Dendritic cell treated with granulocyte-macrophage colony-stimulating factor and Interleukin-4, amounts not matched to agents 40 ng/mL and 50 ng/mL, for 4 days (primary cell): Measurements from ENCODE around the gene ITGA5.

ENCODE experiments used
- H3K27ac Mint-ChIP-seq: one replicate; pipeline ENCODE4 v1.8.0; 2022; ENCODE audit warnings: mild to moderate bottlenecking, mixed read lengths
- H3K27me3 Mint-ChIP-seq: one replicate; pipeline ENCODE4 v1.8.0; 2022; ENCODE audit warnings: mild to moderate bottlenecking, mixed read lengths
- H3K36me3 Mint-ChIP-seq: one replicate; pipeline ENCODE4 v1.8.0; 2022; ENCODE audit warnings: low read depth, mixed read lengths
- H3K4me1 Mint-ChIP-seq: one replicate; pipeline ENCODE4 v1.8.0; 2022; ENCODE audit warnings: low read depth, mixed read lengths
- H3K4me3 Mint-ChIP-seq: one replicate; pipeline ENCODE4 v1.8.0; 2022; ENCODE audit warnings: mild to moderate bottlenecking, moderate library complexity, mixed read lengths
- H3K9me3 Mint-ChIP-seq: one replicate; pipeline ENCODE4 v1.8.0; 2022; ENCODE audit warnings: mixed read lengths
- intact Hi-C: fragments of 100-400 bp; cut with micrococcal nuclease; formaldehyde crosslinking; loops from one replicate; pipeline ENCODE4 v1.15.0; 2022

The ITGA5 gene

DNA sequence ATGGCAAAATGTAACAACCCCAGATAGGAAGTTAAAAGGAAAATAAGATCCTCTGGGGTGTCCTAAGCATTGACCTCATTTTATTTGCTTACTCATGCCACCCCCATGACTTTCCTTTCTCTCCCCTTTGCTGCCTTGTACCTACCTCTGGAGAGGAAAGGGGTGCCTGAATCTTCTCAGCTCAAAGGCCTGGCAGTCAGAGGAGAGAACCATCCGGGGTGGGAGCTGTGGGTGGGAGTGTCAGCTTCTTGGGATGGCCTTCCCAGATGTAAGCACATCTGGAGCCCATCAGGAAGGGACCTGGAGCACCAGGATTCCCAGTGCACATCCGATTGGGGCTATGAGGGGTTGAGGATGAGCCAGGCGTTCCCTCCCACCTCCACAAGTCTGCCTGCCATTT is 5.2 kb upstream of the ITGA5 start:
- Mint-ChIP-seq H3K4me1 (peaks cover 89% of the 10 kb centered on the region), H3K36me3 (no peaks in the 10 kb centered on the region), H3K27ac (no peak overlapping the region), H3K27me3 (peaks cover 3% of the 10 kb centered on the region), H3K9me3 (no peaks in the 10 kb centered on the region), H3K4me3 (no peak overlapping the region)
- intact Hi-C loops: no loop called here

- peaks cover 84% of the 10 kb centered on the region for H3K4me1 Mint-ChIP-seq
- peaks cover 4% of the 10 kb centered on the region for H3K36me3 Mint-ChIP-seq
- H3K27me3 Mint-ChIP-seq: peaks cover 3% of the 10 kb centered on the region
- peak overlapping the region; percentile 54 for H3K27ac Mint-ChIP-seq
- H3K4me3 Mint-ChIP-seq: no peak overlapping the region
- intact Hi-C loops: no loop called here
- no peaks in the 10 kb centered on the region for H3K9me3 Mint-ChIP-seq
Observed at GRCh38 chr12:54423816-54424150, 4.7 kb upstream of the ITGA5 start.

DNA sequence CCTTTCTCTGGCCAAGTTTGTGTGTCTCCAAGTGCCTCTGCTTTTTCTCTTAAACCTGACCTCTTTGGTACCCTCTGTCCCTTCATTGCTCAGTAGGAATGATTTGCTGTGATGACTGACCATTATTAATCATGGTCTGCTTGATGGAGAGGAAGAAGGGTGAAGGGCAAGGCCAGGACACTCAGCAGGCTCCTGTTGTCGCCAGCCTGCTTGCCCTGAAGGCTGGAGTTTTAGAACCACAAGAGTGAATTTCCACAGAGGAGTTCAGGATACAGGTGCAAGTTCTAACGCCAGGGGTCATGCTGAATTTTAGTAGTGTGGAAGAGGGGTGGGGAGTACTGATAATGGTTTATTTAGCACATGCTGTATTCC is 2.8 kb upstream of the ITGA5 start:
- H3K4me3 Mint-ChIP-seq: no peak overlapping the region
- H3K27ac Mint-ChIP-seq: peak overlapping the region; percentile 61
- H3K27me3 Mint-ChIP-seq: peaks cover 3% of the 10 kb centered on the region
- intact Hi-C loops: no loop called here
- no peaks in the 10 kb centered on the region for H3K9me3 Mint-ChIP-seq
- peaks cover 77% of the 10 kb centered on the region for H3K4me1 Mint-ChIP-seq
- peaks cover 20% of the 10 kb centered on the region for H3K36me3 Mint-ChIP-seq

GRCh38 chr12:54421175-54421878 is 2.3 kb upstream of the ITGA5 start:
- H3K4me3 Mint-ChIP-seq: no peak overlapping the region
- peak overlapping the region; percentile 61 for H3K27ac Mint-ChIP-seq
- H3K36me3 Mint-ChIP-seq: peaks cover 24% of the 10 kb centered on the region
- no peaks in the 10 kb centered on the region for H3K9me3 Mint-ChIP-seq
- H3K27me3 Mint-ChIP-seq: peaks cover 3% of the 10 kb centered on the region
- intact Hi-C loops: no loop called here
- H3K4me1 Mint-ChIP-seq: peaks cover 77% of the 10 kb centered on the region

- intact Hi-C loops: no loop called here
- Mint-ChIP-seq H3K4me1 (peaks cover 77% of the 10 kb centered on the region), H3K9me3 (no peaks in the 10 kb centered on the region), H3K27me3 (peaks cover 3% of the 10 kb centered on the region), H3K27ac (peak overlapping the region; percentile 61), H3K4me3 (no peak overlapping the region), H3K36me3 (peaks cover 24% of the 10 kb centered on the region)
Observed at GRCh38 chr12:54420766-54421144, 1.7 kb upstream of the ITGA5 start.

DNA sequence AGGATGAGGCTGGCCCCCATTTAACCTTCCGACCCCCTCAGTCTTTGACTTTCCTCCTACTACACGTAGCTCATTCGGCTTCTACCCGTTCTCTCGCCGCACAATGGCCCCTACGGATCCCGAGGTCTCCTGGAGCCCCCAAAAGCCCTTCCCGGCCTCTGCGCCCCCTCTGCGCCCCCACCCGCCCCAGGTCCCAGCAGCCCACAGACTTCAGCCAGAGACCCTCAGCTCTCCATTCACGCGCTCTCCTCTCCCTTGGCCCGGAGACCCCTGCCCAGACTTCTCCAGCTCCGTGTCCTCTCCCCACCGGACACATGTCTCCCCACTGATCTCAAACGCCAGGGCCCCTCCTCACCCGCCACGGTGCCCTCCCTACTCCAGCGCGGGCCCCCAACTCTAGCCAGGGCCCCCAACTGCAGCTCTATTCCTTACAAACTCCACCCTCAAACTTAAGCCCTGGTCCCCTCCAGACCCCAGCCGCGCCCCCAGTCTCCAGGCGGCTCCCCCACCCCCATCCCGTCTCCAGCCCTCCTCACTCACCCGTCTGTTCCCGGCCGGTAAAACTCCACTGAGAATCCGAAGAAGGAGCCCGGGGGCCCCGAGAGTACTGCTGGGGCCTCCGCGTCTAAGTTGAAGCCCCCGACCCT is 502 bp downstream of the ITGA5 start:
- Mint-ChIP-seq H3K36me3 (peaks cover 34% of the 10 kb centered on the region), H3K4me1 (peaks cover 81% of the 10 kb centered on the region), H3K27me3 (no peaks in the 10 kb centered on the region), H3K27ac (peak overlapping the region; percentile 90), H3K4me3 (peak overlapping the region; percentile 97), H3K9me3 (no peaks in the 10 kb centered on the region)
- intact Hi-C loops: no loop called here

- peak overlapping the region; percentile 97 for H3K4me3 Mint-ChIP-seq
- H3K4me1 Mint-ChIP-seq: peaks cover 81% of the 10 kb centered on the region
- intact Hi-C loops: no loop called here
- no peaks in the 10 kb centered on the region for H3K9me3 Mint-ChIP-seq
- H3K36me3 Mint-ChIP-seq: peaks cover 37% of the 10 kb centered on the region
- H3K27me3 Mint-ChIP-seq: no peaks in the 10 kb centered on the region
- peak overlapping the region; percentile 90 for H3K27ac Mint-ChIP-seq
Observed at GRCh38 chr12:54417712-54418440, 1.2 kb downstream of the ITGA5 start.

DNA sequence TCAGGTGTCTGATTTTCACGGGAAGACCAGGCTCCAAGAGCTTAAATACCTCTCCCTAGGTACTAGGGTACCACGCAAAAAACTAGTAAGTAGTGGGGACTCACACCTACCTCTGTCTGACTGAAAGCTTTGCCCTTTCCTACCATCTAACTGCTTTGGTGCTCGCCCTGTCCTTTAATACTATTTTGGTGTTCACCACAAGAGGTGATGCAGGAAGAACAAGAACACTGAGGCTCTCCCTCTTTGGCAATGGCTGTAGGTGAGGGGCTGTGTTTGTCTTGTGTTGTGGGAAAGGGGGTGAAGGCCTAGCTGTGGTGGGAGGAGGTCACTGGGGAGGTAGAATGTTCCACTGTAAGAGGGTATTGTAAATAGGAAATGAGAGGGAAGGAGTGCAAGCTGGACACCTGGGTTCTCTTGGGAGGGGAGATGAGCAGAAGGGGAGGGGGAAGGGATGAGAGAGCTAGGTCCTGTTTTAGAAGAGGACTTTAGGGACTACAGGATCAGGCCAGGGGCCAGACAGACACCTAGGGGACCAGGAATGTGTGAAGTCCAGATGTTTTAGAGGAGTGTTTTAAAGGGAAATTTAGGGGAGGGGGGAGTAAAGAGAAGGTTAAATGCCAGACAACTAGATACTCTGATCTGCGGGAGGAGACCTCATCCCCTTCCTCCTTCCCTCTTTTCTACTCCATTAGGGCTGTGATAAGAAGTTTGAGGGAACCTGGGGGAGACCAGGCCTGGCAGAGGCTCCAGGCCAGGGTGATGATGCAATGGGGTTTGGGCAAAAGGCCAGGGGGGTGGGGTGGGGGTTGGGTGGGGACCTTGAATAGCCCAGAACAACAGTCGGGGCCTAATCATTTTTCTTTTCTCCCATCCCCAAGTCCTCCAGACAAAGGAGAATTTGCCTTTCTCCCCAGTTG is 2.1 kb downstream of the ITGA5 start:
- Mint-ChIP-seq H3K27ac (peak overlapping the region; percentile 90), H3K9me3 (no peaks in the 10 kb centered on the region), H3K27me3 (no peaks in the 10 kb centered on the region), H3K4me1 (peaks cover 83% of the 10 kb centered on the region), H3K4me3 (peak overlapping the region; percentile 97), H3K36me3 (peaks cover 46% of the 10 kb centered on the region)
- intact Hi-C loops: no loop called here

DNA sequence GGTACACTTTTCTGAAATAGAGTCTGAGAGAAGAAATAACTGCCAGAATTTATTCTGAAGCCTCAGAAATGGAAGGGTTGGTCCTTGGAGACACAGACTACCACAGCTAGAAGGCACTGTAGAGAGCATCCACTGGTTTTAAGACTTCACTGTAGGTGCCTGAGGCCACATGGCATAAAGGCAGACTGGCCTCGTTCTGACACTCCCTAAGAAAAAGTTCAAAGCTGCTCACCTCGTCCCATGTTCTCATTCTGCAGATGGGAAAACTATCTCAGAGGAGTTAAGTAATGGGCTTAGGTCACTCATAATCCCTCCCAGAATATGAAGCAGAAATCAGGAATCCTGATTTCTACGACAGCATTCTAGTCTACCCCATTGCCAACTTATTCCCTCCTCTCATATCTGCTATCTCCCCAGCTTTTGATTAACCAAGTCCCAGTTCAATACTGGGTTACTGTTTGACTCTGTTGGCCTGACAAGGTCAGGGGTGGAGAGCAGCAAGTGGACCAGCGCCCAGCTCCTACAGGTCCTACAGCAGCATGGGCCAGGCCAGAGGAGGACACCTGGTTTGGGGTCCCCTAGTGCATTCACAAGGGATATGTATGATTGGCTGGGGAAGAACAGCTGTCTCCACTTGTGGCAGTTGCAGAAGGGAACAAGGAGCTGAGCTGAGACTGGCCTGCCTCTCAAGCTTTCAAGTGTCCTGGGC is 3.7 kb downstream of the ITGA5 start:
- no peaks in the 10 kb centered on the region for H3K9me3 Mint-ChIP-seq
- H3K27me3 Mint-ChIP-seq: no peaks in the 10 kb centered on the region
- intact Hi-C loops: no loop called here
- peaks cover 79% of the 10 kb centered on the region for H3K4me1 Mint-ChIP-seq
- H3K36me3 Mint-ChIP-seq: peaks cover 57% of the 10 kb centered on the region
- peak overlapping the region; percentile 90 for H3K27ac Mint-ChIP-seq
- peak overlapping the region; percentile 97 for H3K4me3 Mint-ChIP-seq

GRCh38 chr12:54413284-54414190 is 5.5 kb downstream of the ITGA5 start:
- peak overlapping the region; percentile 90 for H3K27ac Mint-ChIP-seq
- peaks cover 69% of the 10 kb centered on the region for H3K36me3 Mint-ChIP-seq
- peaks cover 90% of the 10 kb centered on the region for H3K4me1 Mint-ChIP-seq
- H3K4me3 Mint-ChIP-seq: peak overlapping the region; percentile 73
- intact Hi-C loops: loop anchor here (5.0 kb wide), 1 partner anchor 84 kb away; the partner anchor contains the start of gene NCKAP1L
- H3K9me3 Mint-ChIP-seq: no peaks in the 10 kb centered on the region
- H3K27me3 Mint-ChIP-seq: no peaks in the 10 kb centered on the region

DNA sequence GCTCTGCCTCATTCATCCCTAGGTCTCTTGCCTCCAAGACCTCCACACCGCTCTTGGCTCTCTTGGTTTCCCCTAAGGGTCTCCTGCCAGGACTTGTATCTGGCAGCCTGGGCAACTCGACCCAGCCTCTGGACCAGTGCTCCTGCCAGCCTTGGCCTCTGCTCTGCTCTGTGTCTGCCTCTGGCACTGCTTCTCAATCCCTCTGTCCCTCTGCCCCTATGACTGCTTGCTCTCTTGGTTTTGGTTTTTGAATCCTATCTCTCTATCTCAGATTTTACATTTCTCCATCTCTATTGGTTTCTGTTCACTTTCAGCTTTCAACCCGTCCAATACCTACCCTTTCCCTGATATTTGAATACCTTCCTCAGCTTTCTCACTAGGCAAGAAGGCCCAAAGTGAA is 6.3 kb downstream of the ITGA5 start:
- H3K9me3 Mint-ChIP-seq: no peaks in the 10 kb centered on the region
- H3K4me1 Mint-ChIP-seq: peaks cover 95% of the 10 kb centered on the region
- H3K36me3 Mint-ChIP-seq: peaks cover 69% of the 10 kb centered on the region
- H3K4me3 Mint-ChIP-seq: peak overlapping the region; percentile 73
- H3K27me3 Mint-ChIP-seq: no peaks in the 10 kb centered on the region
- intact Hi-C loops: loop anchor here (5.0 kb wide), 1 partner anchor 85 kb away; the partner anchor contains the start of gene NCKAP1L
- peak overlapping the region; percentile 90 for H3K27ac Mint-ChIP-seq

GRCh38 chr12:54412348-54412747 is 6.7 kb downstream of the ITGA5 start:
- H3K27me3 Mint-ChIP-seq: no peaks in the 10 kb centered on the region
- H3K27ac Mint-ChIP-seq: peak overlapping the region; percentile 90
- peaks cover 95% of the 10 kb centered on the region for H3K4me1 Mint-ChIP-seq
- intact Hi-C loops: loop anchor here (5.0 kb wide), 1 partner anchor 85 kb away; the partner anchor contains the start of gene NCKAP1L
- H3K36me3 Mint-ChIP-seq: peaks cover 70% of the 10 kb centered on the region
- no peaks in the 10 kb centered on the region for H3K9me3 Mint-ChIP-seq
- peak overlapping the region; percentile 73 for H3K4me3 Mint-ChIP-seq
